WI38 (cell line): Measurements from ENCODE around the gene CELF2.

Experiments
- H3K4me3 ChIP-seq: 2 replicates; pipeline ENCODE4 v1.5.1; 2011; ENCODE audit warnings: low read depth, mild to moderate bottlenecking, control low read depth, low read length
- CTCF ChIP-seq: IDR thresholded peaks from 2 replicates; pipeline ENCODE4 v1.5.1; 2012; ENCODE audit warnings: low read depth, mild to moderate bottlenecking, control low read depth, low read length

The CELF2 gene

DNA sequence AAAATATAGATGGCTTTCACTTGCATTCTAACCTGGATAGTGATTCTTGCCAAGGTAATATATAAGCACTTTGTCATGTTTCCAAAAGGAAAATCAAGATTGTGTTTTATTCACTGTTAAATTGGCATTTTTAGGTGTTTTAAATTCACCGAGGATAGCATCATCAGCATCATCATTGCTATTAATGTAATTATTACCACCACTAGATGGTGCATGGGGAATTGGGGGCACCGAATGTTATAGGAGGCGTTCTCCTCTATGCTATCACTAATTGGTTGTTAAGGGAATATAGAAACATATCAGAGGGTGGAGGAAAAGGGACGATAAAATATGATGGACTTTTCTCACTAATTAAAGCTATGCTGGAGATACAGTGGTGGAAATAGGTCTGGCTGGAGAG is 95.5 kb downstream of the CELF2 start:
- no peak for TF ChIP-seq CTCF
- H3K4me3 ChIP-seq = no peak overlapping the region

DNA sequence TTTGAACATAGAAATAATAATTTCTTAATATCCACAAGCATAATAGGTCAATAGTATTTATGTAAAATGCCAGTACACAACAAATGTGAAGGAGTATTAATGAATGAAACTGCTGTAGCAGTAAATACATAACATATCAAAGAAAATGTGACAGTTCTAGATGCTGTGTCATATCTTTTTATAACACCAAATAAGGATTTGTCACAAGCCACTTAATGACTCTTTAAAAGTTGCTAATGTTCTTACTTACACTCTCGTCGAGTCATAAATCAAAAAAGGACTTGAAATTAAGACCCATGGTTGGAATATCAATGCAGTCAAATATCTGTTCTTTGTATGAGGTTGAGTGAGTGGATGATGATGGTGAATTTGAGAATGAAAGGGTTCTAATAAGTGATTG is 96.6 kb downstream of the CELF2 start:
- H3K4me3 ChIP-seq = no peak overlapping the region
- no peak for TF ChIP-seq CTCF

DNA sequence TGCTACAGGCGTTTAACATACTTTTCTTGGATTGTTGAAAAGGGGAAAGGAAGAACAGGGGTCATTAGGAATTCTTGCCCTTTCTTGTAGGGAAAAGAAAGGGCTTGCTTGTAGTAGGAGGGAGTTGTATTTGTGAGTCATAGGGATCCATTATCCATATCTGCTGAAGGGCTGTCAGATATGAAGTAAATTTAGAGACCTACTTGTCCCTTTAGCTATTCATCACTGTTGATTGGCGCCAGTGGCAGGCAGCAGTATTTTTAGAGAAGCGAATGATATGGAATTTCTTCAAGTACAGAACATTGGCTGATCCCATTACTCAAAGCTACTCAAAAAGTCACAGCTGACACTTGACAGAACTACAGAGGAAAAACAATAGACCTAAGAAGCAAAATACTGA is 97.7 kb downstream of the CELF2 start:
- no peak overlapping the region for H3K4me3 ChIP-seq
- TF ChIP-seq CTCF = no peak

- TF ChIP-seq CTCF = no peak
- no peak overlapping the region for H3K4me3 ChIP-seq
Observed at GRCh38 chr10:11116361-11116760, 98.7 kb downstream of the CELF2 start.

DNA sequence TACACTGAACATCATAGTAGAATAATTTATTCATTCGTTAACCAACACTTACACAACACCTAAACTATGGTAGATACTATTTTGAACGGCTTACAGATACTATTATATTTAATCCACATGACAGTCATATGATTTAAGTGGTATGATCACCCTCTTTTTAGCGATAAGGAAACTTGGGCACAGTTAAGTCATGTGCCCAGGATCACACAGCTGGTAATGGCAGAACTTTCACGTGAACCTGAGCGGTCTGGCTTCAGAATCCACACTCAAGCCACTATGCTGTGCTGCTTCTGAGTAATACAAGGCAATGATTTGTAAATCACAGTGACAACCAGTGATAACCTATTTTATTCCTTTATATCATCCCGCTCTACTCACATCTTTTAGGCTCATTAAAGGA is 99.1 kb downstream of the CELF2 start:
- H3K4me3 ChIP-seq = no peak overlapping the region
- TF ChIP-seq CTCF = no peak

- no peak for TF ChIP-seq CTCF
- H3K4me3 ChIP-seq = no peak overlapping the region
Observed at GRCh38 chr10:11118686-11119085, 101.0 kb downstream of the CELF2 start.

DNA sequence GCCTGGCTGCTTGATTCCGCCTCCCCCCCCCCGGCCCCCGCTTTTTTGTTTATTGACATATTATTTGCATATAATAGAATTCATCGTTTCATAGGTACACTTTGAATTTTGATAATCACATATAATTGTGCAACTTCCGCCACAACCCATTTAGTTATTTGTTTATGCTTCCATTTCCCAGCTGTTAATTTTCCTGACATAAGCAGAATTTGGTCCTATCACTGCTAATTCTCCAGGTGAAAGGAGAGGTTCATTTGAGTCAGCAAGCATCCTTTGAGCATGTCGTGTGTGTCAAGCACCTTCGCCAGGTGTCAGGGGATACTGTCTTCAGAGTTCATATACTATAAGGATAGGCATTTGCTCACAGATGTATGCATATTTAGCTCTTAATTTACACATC is 102.2 kb downstream of the CELF2 start:
- TF ChIP-seq CTCF = no peak
- H3K4me3 ChIP-seq = no peak overlapping the region
